Cardiac fibroblast (primary cell): ENCODE data around the gene SFI1.

Experiments
- DNase-seq, 2 donors: peaks; one replicate each; pipeline versions ENCODE4 v3.0.0 to v3.0.0-alpha.2; 2010; ENCODE audit warnings: low read depth in 2 of 2
- H3K4me3 ChIP-seq, 2 donors: replicated peaks in 1 of 2; 1 replicate in 1 of 2; 2 replicates in 1 of 2; pipeline ENCODE4 v1.5.1; 2011; ENCODE audit warnings: low read depth in 2 of 2, low read length in 2 of 2, mild to moderate bottlenecking in 2 of 2, moderate library complexity in 1 of 2
- CTCF ChIP-seq: IDR thresholded peaks from one replicate; pipeline ENCODE4 v1.5.1; 2011; ENCODE audit warnings: low read depth, mild to moderate bottlenecking, low read length, inconsistent platforms

Gene SFI1, protein sequence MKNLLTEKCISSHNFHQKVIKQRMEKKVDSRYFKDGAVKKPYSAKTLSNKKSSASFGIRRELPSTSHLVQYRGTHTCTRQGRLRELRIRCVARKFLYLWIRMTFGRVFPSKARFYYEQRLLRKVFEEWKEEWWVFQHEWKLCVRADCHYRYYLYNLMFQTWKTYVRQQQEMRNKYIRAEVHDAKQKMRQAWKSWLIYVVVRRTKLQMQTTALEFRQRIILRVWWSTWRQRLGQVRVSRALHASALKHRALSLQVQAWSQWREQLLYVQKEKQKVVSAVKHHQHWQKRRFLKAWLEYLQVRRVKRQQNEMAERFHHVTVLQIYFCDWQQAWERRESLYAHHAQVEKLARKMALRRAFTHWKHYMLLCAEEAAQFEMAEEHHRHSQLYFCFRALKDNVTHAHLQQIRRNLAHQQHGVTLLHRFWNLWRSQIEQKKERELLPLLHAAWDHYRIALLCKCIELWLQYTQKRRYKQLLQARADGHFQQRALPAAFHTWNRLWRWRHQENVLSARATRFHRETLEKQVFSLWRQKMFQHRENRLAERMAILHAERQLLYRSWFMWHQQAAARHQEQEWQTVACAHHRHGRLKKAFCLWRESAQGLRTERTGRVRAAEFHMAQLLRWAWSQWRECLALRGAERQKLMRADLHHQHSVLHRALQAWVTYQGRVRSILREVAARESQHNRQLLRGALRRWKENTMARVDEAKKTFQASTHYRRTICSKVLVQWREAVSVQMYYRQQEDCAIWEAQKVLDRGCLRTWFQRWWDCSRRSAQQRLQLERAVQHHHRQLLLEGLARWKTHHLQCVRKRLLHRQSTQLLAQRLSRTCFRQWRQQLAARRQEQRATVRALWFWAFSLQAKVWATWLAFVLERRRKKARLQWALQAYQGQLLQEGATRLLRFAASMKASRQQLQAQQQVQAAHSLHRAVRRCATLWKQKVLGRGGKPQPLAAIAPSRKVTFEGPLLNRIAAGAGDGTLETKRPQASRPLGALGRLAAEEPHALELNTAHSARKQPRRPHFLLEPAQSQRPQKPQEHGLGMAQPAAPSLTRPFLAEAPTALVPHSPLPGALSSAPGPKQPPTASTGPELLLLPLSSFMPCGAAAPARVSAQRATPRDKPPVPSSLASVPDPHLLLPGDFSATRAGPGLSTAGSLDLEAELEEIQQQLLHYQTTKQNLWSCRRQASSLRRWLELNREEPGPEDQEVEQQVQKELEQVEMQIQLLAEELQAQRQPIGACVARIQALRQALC

DNA sequence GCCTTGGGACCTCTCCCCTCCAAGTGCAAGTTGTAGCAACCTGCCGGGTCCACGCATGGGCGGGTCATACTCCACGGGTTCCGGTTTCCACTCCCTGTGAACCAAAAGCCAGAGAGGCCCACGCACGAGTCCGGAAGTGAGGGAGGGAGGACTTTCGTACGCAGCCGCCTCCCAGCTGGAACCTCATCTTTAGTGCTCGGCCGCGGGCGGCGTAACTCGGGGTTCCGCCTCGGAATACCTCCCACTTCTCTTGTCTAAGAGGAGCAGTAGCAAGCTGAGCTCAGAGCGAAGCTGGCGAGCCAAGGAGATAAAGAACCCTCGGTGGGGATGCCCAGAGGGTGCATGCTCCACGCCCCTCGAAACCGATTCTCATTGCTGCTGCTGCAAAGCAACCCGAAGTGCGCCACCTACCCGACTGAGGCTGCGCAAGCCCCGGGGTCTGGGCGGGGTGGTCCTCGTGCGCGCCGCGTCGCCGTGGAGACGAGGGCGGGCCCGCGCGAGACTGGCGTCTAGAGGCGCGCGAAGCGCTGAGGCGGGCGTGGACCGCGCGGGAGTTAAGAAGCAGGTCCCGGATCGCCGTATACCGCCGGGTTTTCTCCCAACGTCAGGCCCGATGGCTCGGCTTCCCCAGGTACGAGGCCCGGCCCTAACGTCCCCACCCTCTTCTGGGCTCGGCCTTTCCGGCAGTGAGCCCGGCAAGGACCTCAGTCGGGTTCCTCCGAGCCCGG lies at the start of gene SFI1:
SFI1 (plus strand) TSS at position 530 of the 728 bp plus-strand sequence. CDS start 11,749 bp downstream, outside the sequence.
- TF ChIP-seq CTCF = peak; percentile 37
- H3K4me3 ChIP-seq = peak within 1 kb of the TSS; percentile 88 to 97

GRCh38 chr22:31446767-31447166 lies 49.6 kb upstream of the SFI1 start:
- no peak for TF ChIP-seq CTCF
- DNase-seq = no peak
- no peak overlapping the region for H3K4me3 ChIP-seq

More for the DNA sequence above, at the start of gene SFI1:
- DNase-seq = peak; percentile 88 to 92

DNA sequence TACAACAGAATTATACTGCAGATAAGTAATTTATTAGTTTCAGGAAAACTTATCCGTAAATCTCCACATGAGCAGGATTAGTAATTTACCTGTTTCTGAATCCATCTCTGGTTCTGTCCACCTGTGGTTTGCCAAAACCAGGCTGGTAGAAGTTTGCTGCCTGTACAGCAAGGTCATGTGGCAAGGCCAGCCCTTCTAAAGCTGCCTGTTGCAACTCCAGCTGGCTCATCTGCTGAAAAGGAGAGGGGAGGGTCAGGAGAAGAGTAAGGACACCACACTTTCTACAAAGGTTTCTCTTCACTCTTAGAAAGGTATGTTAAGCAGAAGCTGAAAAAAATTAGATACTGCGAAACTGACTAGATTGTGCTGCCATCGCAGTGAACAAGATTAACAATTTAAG lies 49.0 kb upstream of the SFI1 start:
- no peak overlapping the region for H3K4me3 ChIP-seq
- no peak for TF ChIP-seq CTCF
- DNase-seq = no peak

DNA sequence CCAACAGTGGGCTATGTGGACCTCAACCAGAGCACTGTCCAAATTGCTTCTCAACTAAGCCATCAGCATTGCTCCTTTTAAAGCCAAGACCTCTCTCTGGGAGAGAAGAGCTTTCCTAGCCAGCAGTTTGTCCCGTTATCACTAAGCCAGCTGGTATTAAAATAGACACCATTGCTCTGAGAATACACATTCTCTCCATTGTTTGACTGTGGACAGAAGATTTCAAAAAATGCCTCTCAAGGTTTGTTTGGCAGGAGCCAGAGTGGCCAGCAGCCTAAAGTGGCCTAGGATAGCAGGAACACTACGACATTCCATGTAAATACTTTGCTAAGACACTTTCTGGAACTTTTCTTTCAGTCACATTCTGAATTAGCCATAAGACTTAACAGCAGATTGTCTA lies 48.0 kb upstream of the SFI1 start:
- TF ChIP-seq CTCF = no peak
- DNase-seq = peak in 1 of 2 donors; percentile 9
- H3K4me3 ChIP-seq = no peak overlapping the region

DNA sequence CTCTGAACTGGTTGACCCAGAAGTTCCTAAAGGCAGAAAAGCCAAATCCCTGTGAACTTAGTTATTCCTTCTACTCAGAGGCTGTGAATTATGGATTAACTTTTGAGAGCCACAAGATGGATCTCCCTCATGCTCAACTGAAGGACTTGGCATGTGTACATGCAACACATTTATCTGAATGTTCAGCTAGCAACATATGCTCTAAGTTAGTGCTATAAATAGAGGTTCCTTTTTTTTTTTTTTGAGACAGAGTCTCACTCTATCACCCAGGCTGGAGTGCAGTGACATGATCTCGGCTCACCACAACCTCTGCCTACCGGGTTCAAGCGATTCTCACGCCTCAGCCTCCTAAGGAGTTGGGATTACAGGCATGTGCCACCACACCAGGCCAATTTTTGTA lies 46.8 kb upstream of the SFI1 start:
- DNase-seq = no peak
- TF ChIP-seq CTCF = no peak

More for the DNA sequence above, 46.8 kb upstream of the SFI1 start:
- H3K4me3 ChIP-seq = no peak overlapping the region
